HPDE6-E6E7 (cell line): ENCODE results near the gene MRS2.
"Not testable (repeated sequence)": the region's sequence is repeated elsewhere in the genome, so short reads cannot be mapped to it uniquely, and the experiment has no call there.

Experiments used
- DNase-seq: peaks from one replicate; pipeline ENCODE4 v3.0.0; 2011; ENCODE audit warnings: missing footprints; ENCODE audit errors: extremely low spot score

Gene MRS2

GRCh38 chr6:24387818-24388217, 14.9 kb upstream of the MRS2 start:
- no peak for DNase-seq

- no peak for DNase-seq
Observed at GRCh38 chr6:24391208-24391607, 11.5 kb upstream of the MRS2 start.

- no peak for DNase-seq
Observed at GRCh38 chr6:24391756-24392405, 10.9 kb upstream of the MRS2 start.

- no peak for DNase-seq
Observed at GRCh38 chr6:24394061-24394779, 8.5 kb upstream of the MRS2 start.

- peak; percentile 72 for DNase-seq
Observed at GRCh38 chr6:24394780-24395437, 7.8 kb upstream of the MRS2 start.

- no peak for DNase-seq
Observed at GRCh38 chr6:24396824-24397223, 5.9 kb upstream of the MRS2 start.

GRCh38 chr6:24397631-24398030, 5.1 kb upstream of the MRS2 start:
- DNase-seq: no peak

GRCh38 chr6:24400045-24401039, 2.4 kb upstream of the MRS2 start:
- not testable (repeated sequence) for DNase-seq

GRCh38 chr6:24401458-24401857, 1.3 kb upstream of the MRS2 start:
- DNase-seq: no peak

GRCh38 chr6:24403501-24403824, 727 bp downstream of the MRS2 start:
- DNase-seq: no peak

GRCh38 chr6:24405262-24405661, 2.5 kb downstream of the MRS2 start:
- no peak for DNase-seq

GRCh38 chr6:24408719-24409410, 6.1 kb downstream of the MRS2 start:
- DNase-seq: no peak

GRCh38 chr6:24410622-24411021, 7.9 kb downstream of the MRS2 start:
- no peak for DNase-seq

- DNase-seq: no peak
Observed at GRCh38 chr6:24412294-24412693, 9.6 kb downstream of the MRS2 start.

GRCh38 chr6:24414531-24414930, 11.8 kb downstream of the MRS2 start:
- DNase-seq: not testable (repeated sequence)

- DNase-seq: no peak
Observed at GRCh38 chr6:24415753-24416152, 13.0 kb downstream of the MRS2 start.

- DNase-seq: no peak
Observed at GRCh38 chr6:24419526-24419925, 16.8 kb downstream of the MRS2 start.

GRCh38 chr6:24425091-24425490, 22.4 kb downstream of the MRS2 start:
- DNase-seq: no peak

GRCh38 chr6:24426729-24427446, 24.2 kb downstream of the MRS2 start:
- no peak for DNase-seq

GRCh38 chr6:24428615-24429014, 25.9 kb downstream of the MRS2 start:
- peak; percentile 57 for DNase-seq

- no peak for DNase-seq
Observed at GRCh38 chr6:24429146-24429545, 26.4 kb downstream of the MRS2 start.
